SK-N-SH (cell line): Measurements from ENCODE around the gene HSF4. TPM values are rescaled to one million over a fixed set of nuclear protein-coding genes. Genes with fewer than 3 reads are reported as not detected.
A peak's percentile ranks its signal among the peaks of the same experiment; 100 is the strongest.

Experiments
- CTCF ChIA-PET: fragments of 300-600, 350-600 bp; formaldehyde crosslinking; extraction: SDS; loops from one replicate; lab custom pipeline; 2021; lab: Yijun Ruan, JAX
- POLR2A ChIA-PET: fragments of 350-600 bp; sonication (Branson Sonifier 250); formaldehyde crosslinking; extraction: SDS; loops from one replicate; lab custom pipeline; 2020; ENCODE audit warnings: antibody characterized with exemption, inconsistent platforms; lab: Yijun Ruan, JAX
- DNase-seq: peaks from one replicate; pipeline ENCODE4 v3.0.0; 2012
- H2AFZ ChIP-seq: fragments of 200-600 bp; sonication (generic); 2 replicates; pipeline ENCODE4 v1.8.1; 2016; ENCODE audit warnings: antibody characterized with exemption, mild to moderate bottlenecking, low read depth
- H3F3A ChIP-seq: fragments of 200-600 bp; sonication (generic); replicated peaks from 2 replicates; pipeline ENCODE3; 2016; ENCODE audit warnings: antibody characterized with exemption, mild to moderate bottlenecking; ENCODE audit not compliant: insufficient read depth
- H3K27ac ChIP-seq, 2 experiments: fragments of 200-500 bp in 1 of 2; fragments of 200-600 bp in 1 of 2; sonication (Bioruptor generic) in 1 of 2; sonication (generic), shearing (Covaris generic) in 1 of 2; 2 replicates each; pipeline versions ENCODE4 v1.5.1 to v1.6.1; 2014 to 2016; ENCODE audit warnings: low read depth in 2 of 2, inconsistent platforms in 1 of 2, low read length in 1 of 2, mild to moderate bottlenecking in 1 of 2, mixed read lengths in 1 of 2
- H3K27me3 ChIP-seq: fragments of 200-600 bp; sonication (generic), shearing (Covaris generic); 2 replicates; pipeline ENCODE4 v1.6.1; 2016; ENCODE audit warnings: mixed run types; ENCODE audit not compliant: insufficient read depth
- H3K36me3 ChIP-seq, 2 experiments: fragments of 200-500 bp in 1 of 2; fragments of 200-600 bp in 1 of 2; sonication (Bioruptor generic) in 1 of 2; sonication (generic) in 1 of 2; replicated peaks in 1 of 2; 2 replicates each; pipeline versions ENCODE3 to v1.5.1; 2014 to 2016; ENCODE audit warnings: low read length in 1 of 2, mild to moderate bottlenecking in 1 of 2; ENCODE audit not compliant: insufficient read depth in 2 of 2, control insufficient read depth in 1 of 2
- H3K4me1 ChIP-seq, 2 experiments: fragments of 200-500 bp in 1 of 2; fragments of 200-600 bp in 1 of 2; sonication (Bioruptor generic) in 1 of 2; sonication (generic), shearing (Covaris generic) in 1 of 2; 2 replicates each; pipeline versions ENCODE4 v1.5.1 to v1.6.1; 2014 to 2016; ENCODE audit warnings: low read depth in 1 of 2, low read length in 1 of 2, mixed run types in 1 of 2; ENCODE audit not compliant: insufficient read depth in 2 of 2, control insufficient read depth in 1 of 2
- H3K4me2 ChIP-seq: fragments of 200-600 bp; sonication (generic), shearing (Covaris generic); 2 replicates; pipeline ENCODE4 v1.6.1; 2017; ENCODE audit warnings: mixed run types
- H3K4me3 ChIP-seq, 2 experiments: fragments of 200-500 bp in 1 of 2; fragments of 200-600 bp in 1 of 2; sonication (Bioruptor generic) in 1 of 2; sonication (generic), shearing (Covaris generic) in 1 of 2; 2 replicates each; pipeline versions ENCODE4 v1.5.1 to v1.8.1; 2014 to 2016; ENCODE audit warnings: low read depth in 2 of 2, inconsistent platforms in 1 of 2, low read length in 1 of 2, mild to moderate bottlenecking in 1 of 2, mixed read lengths in 1 of 2, moderate library complexity in 1 of 2
- H3K79me2 ChIP-seq: fragments of 200-600 bp; sonication (generic); 2 replicates; pipeline ENCODE4 v1.8.1; 2017; ENCODE audit warnings: mild to moderate bottlenecking; ENCODE audit not compliant: insufficient read depth
- H3K9ac ChIP-seq: fragments of 200-600 bp; sonication (generic); 2 replicates; pipeline ENCODE4 v1.6.1; 2017; ENCODE audit warnings: mixed run types
- H3K9me2 ChIP-seq: fragments of 200-600 bp; sonication (generic); 2 replicates; pipeline ENCODE4 v1.6.1; 2017; ENCODE audit warnings: mixed run types
- H3K9me3 ChIP-seq: fragments of 200-600 bp; sonication (generic); 2 replicates; pipeline ENCODE4 v1.6.1; 2017; ENCODE audit warnings: mixed run types, mild to moderate bottlenecking, moderate library complexity
- H4K20me1 ChIP-seq: fragments of 200-600 bp; sonication (generic); 2 replicates; pipeline ENCODE4 v1.6.1; 2017; ENCODE audit warnings: mild to moderate bottlenecking, mixed run types; ENCODE audit not compliant: insufficient read depth
- CHD2 ChIP-seq: fragments of 150-350 bp; IDR thresholded peaks from 2 replicates; pipeline ENCODE4 v1.6.1; 2018; ENCODE audit warnings: low read length; ENCODE audit not compliant: partially characterized antibody
- CTCF ChIP-seq: fragments of 200-600 bp; sonication (generic); IDR thresholded peaks from 2 replicates; pipeline ENCODE4 v1.6.1; 2017; ENCODE audit warnings: antibody characterized with exemption, mild to moderate bottlenecking, moderate library complexity
- FOXJ3 ChIP-seq: sonication (generic); formaldehyde crosslinking; IDR thresholded peaks from 2 replicates; pipeline ENCODE4 v1.5.1; 2020; ENCODE audit warnings: mild to moderate bottlenecking, missing genetic modification reagents
- FOXM1 ChIP-seq: IDR thresholded peaks from 2 replicates; pipeline ENCODE4 v1.4.0; 2012; ENCODE audit warnings: low read depth, mild to moderate bottlenecking
- IRF3 ChIP-seq: fragments of 150-350 bp; IDR thresholded peaks from 2 replicates; pipeline ENCODE4 v1.6.1; 2016; ENCODE audit warnings: mild to moderate bottlenecking, low read depth, low read length
- MAX ChIP-seq: IDR thresholded peaks from 2 replicates; pipeline ENCODE4 v1.4.0; 2012; ENCODE audit warnings: low read depth
- MXI1 ChIP-seq: IDR thresholded peaks from 2 replicates; pipeline ENCODE4 v1.6.1; 2012; ENCODE audit warnings: mild to moderate bottlenecking, low read depth, low read length, improper control_type of control experiment
- RAD21 ChIP-seq: IDR thresholded peaks from 2 replicates; pipeline ENCODE4 v1.6.1; 2012; ENCODE audit warnings: mild to moderate bottlenecking, low read length
- RCOR1 ChIP-seq: fragments of 150-350 bp; IDR thresholded peaks from 2 replicates; pipeline ENCODE4 v1.6.1; 2017; ENCODE audit warnings: antibody characterized with exemption, low read length
- REST ChIP-seq: IDR thresholded peaks from 2 replicates; pipeline ENCODE4 v1.6.1; 2012; ENCODE audit warnings: mild to moderate bottlenecking, low read depth, low read length, moderate library complexity
- SIN3A ChIP-seq: IDR thresholded peaks from 2 replicates; pipeline ENCODE4 v1.6.1; 2012; ENCODE audit warnings: low read depth, mild to moderate bottlenecking, low read length, moderate library complexity, borderline replicate concordance
- SMC3 ChIP-seq: IDR thresholded peaks from 2 replicates; pipeline ENCODE4 v1.6.1; 2012; ENCODE audit warnings: low read depth, low read length, improper control_type of control experiment
- TCF12 ChIP-seq: IDR thresholded peaks from 2 replicates; pipeline ENCODE4 v1.4.0; 2012
- USF2 ChIP-seq: fragments of 150-350 bp; IDR thresholded peaks from 2 replicates; pipeline ENCODE4 v1.6.1; 2017; ENCODE audit warnings: antibody characterized with exemption, low read length, low read depth, borderline replicate concordance
- YY1 ChIP-seq: IDR thresholded peaks from 2 replicates; pipeline ENCODE4 v1.4.0; 2012; ENCODE audit warnings: low read depth, mild to moderate bottlenecking
- WGBS: methylation state at CpG from one replicate; pipeline ENCODE4 v1.1.6; 2017; ENCODE audit warnings: low lambda C conversion rate; 5-methylcytosine and 5-hydroxymethylcytosine counted together
- polyA plus RNA-seq, 3 experiments: library from polyadenylated mRNA; depleted of rRNA; stranded (reverse); fragments of >200 nt; gene quantifications; 2 replicates each; pipeline ENCODE4 v1.2.3, GENCODE V29; 2012

The HSF4 gene
- polyA plus RNA-seq, 1 of the 3 experiments (the other 2 are of a cell fraction), result 33.4 TPM

- TF ChIP-seq REST (no peak), RAD21 (no peak)
These were observed 42.9 kb downstream of the HSF4 start (continued) for GRCh38 chr16:67207249-67208091.

GRCh38 chr16:67208154-67208896 lies 43.8 kb downstream of the HSF4 start:
- TF ChIP-seq IRF3 (no peak), MXI1 (no peak), USF2 (no peak), MAX (no peak), SMC3 (no peak), FOXJ3 (no peak), CHD2 (no peak), YY1 (no peak), TCF12 (no peak), RCOR1 (no peak), SIN3A (no peak), CTCF (no peak), FOXM1 (no peak)
- TF ChIP-seq, all 33 proteins: peak for 0
- CTCF ChIA-PET, result interaction anchor here (0.6 to 1.4 kb wide), 6 partner anchors 10 to 190 kb away, joined by 3 to 5 read pairs (median 4); partner anchors contain the start of gene TMEM208
- no peak overlapping the region for H2AFZ ChIP-seq
- H4K20me1 ChIP-seq, result no peaks in the 10 kb centered on the region
- H3K4me2 ChIP-seq, result no peak overlapping the region
- no peak overlapping the region for H3K4me3 ChIP-seq
- no peaks in the 10 kb centered on the region for H3K9me2 ChIP-seq
- H3K4me1 ChIP-seq, result peaks cover 8 to 11% of the 10 kb centered on the region in 2 experiments; a peak in 2 of 4 replicates
- peaks cover 0 to 9% of the 10 kb centered on the region in 2 experiments for H3K36me3 ChIP-seq
- no peaks in the 10 kb centered on the region for H3K27me3 ChIP-seq
- H3F3A ChIP-seq, result peaks cover 4% of the 10 kb centered on the region
- no peak overlapping the region for H3K9ac ChIP-seq
- no peaks in the 10 kb centered on the region for H3K79me2 ChIP-seq
- peak overlapping the region in 1 of 2 experiments; percentile 30; a peak in 1 of 4 replicates for H3K27ac ChIP-seq
- POLR2A ChIA-PET, result interaction anchor here (1.0 to 4.0 kb wide), 5 partner anchors 9 to 19 kb away, joined by 4 to 21 read pairs (median 8); partner anchors contain the start of gene TMEM208
- no peak for DNase-seq
- H3K9me3 ChIP-seq, result no peaks in the 10 kb centered on the region
- 100% methylated on average over 5 of the region's 11 CpGs for WGBS
